ENCODE results near the gene CPO.
A peak's percentile ranks its signal among the peaks of the same experiment; 100 is the strongest.
"Not testable (repeated sequence)": the region's sequence is repeated elsewhere in the genome, so short reads cannot be mapped to it uniquely, and the experiment has no call there.

Gene CPO

GRCh38 chr2:206939340-206939739 is at the start of gene CPO:
Gene CPO (plus strand): TSS chr2:206939518. CDS start chr2:206939600, 82 bp downstream.
- no peak for DNase-seq

GRCh38 chr2:206890179-206890578 is 49.1 kb upstream of the CPO start:
- DNase-seq = no peak

- no peak for DNase-seq
Observed at GRCh38 chr2:206890926-206891325, 48.4 kb upstream of the CPO start.

GRCh38 chr2:206915121-206915520 is 24.2 kb upstream of the CPO start:
- peak; percentile 64 to 71 for DNase-seq

- DNase-seq = no peak
Observed at GRCh38 chr2:206918263-206918662, 21.1 kb upstream of the CPO start.

- DNase-seq = no peak
Observed at GRCh38 chr2:206920310-206920709, 19.0 kb upstream of the CPO start.

- DNase-seq = no peak
Observed at GRCh38 chr2:206920951-206921350, 18.4 kb upstream of the CPO start.

- no peak for DNase-seq
Observed at GRCh38 chr2:206921529-206921928, 17.8 kb upstream of the CPO start.

- DNase-seq = no peak
Observed at GRCh38 chr2:206935991-206936842, 3.1 kb upstream of the CPO start.

- no peak for DNase-seq
Observed at GRCh38 chr2:206936843-206937230, 2.5 kb upstream of the CPO start.

- no peak for DNase-seq
Observed at GRCh38 chr2:206937555-206937954, 1.8 kb upstream of the CPO start.

GRCh38 chr2:206940546-206940945 is 1.2 kb downstream of the CPO start:
- no peak for DNase-seq

GRCh38 chr2:206942592-206943478 is 3.5 kb downstream of the CPO start:
- DNase-seq = no peak

GRCh38 chr2:206953404-206953803 is 14.1 kb downstream of the CPO start:
- DNase-seq = not testable (repeated sequence)

GRCh38 chr2:206955253-206955652 is 15.9 kb downstream of the CPO start:
- no peak for DNase-seq

GRCh38 chr2:206958261-206958660 is 18.9 kb downstream of the CPO start:
- DNase-seq = no peak

- DNase-seq = no peak
Observed at GRCh38 chr2:206962966-206963365, 23.6 kb downstream of the CPO start.

- DNase-seq = no peak
Observed at GRCh38 chr2:206968134-206969086, 29.1 kb downstream of the CPO start.

GRCh38 chr2:206969192-206969591 is 29.9 kb downstream of the CPO start:
- DNase-seq = no peak

GRCh38 chr2:206970589-206971360 is 31.5 kb downstream of the CPO start:
- no peak for DNase-seq

GRCh38 chr2:206971805-206972204 is 32.5 kb downstream of the CPO start:
- no peak for DNase-seq

- no peak for DNase-seq
Observed at GRCh38 chr2:206974551-206974950, 35.2 kb downstream of the CPO start.
